Neuron (in vitro differentiated cells): ENCODE results near the gene ZNF80.

Source experiments
- H2AFZ ChIP-seq: one replicate; pipeline ENCODE4 v1.6.1; 2013; ENCODE audit warnings: low read depth, mild to moderate bottlenecking, inconsistent platforms, low read length, moderate library complexity
- H3K27me3 ChIP-seq: one replicate; pipeline ENCODE4 v1.6.1; 2013; ENCODE audit warnings: low read length; ENCODE audit not compliant: insufficient read depth
- H3K36me3 ChIP-seq: one replicate; pipeline ENCODE4 v1.6.1; 2013; ENCODE audit warnings: low read length; ENCODE audit not compliant: insufficient read depth
- H3K4me1 ChIP-seq: one replicate; pipeline ENCODE4 v1.6.1; 2013; ENCODE audit warnings: low read length; ENCODE audit not compliant: insufficient read depth
- H3K4me3 ChIP-seq: 2 replicates; pipeline ENCODE4 v1.5.1; 2013; ENCODE audit warnings: mild to moderate bottlenecking, low read length, moderate library complexity
- H3K9me3 ChIP-seq: one replicate; pipeline ENCODE4 v1.6.1; 2013; ENCODE audit warnings: low read length

Gene ZNF80

DNA sequence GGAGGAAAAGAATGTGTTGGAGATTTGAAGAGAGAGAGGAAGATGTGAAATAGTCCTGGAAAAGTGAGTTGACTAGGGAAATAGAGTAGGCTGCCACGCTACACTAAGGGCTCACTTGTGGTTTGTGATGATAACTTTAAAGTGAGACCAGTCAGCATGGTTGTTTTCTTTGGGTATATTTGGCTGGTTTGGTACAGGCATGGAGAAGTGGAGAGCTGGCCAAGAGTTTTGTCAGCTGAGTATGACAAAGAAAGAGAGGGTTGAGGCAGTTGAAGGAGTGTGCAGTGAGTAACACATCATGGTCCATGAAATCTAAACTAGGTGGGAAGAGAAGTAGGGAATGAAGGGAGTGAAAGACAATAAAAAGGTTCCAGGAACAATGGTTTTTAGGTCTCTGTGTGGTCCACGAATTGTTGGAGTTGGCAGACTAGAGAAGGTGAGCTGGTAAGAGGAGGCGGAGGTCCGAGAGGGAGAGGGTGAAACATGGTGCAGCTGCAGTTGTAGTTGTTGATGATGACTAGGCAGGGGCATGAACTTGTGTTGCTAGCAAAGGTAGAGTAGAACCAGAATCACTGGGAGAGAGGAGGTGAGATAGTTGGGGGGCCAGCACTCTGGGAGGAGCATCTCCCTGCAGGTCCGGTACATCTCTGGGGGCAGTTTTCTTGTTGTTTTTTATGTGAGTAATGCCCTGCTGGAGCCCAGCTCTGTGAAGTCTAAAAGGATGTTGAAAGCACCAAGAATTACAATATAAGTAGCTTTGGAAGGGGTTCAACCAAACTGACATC, 21.0 kb downstream of the ZNF80 start:
- Histone ChIP-seq H3K36me3 (no peaks in the 10 kb centered on the region), H2AFZ (no peak overlapping the region), H3K9me3 (no peaks in the 10 kb centered on the region), H3K4me3 (no peak overlapping the region), H3K4me1 (peaks cover 20% of the 10 kb centered on the region), H3K27me3 (no peaks in the 10 kb centered on the region)

DNA sequence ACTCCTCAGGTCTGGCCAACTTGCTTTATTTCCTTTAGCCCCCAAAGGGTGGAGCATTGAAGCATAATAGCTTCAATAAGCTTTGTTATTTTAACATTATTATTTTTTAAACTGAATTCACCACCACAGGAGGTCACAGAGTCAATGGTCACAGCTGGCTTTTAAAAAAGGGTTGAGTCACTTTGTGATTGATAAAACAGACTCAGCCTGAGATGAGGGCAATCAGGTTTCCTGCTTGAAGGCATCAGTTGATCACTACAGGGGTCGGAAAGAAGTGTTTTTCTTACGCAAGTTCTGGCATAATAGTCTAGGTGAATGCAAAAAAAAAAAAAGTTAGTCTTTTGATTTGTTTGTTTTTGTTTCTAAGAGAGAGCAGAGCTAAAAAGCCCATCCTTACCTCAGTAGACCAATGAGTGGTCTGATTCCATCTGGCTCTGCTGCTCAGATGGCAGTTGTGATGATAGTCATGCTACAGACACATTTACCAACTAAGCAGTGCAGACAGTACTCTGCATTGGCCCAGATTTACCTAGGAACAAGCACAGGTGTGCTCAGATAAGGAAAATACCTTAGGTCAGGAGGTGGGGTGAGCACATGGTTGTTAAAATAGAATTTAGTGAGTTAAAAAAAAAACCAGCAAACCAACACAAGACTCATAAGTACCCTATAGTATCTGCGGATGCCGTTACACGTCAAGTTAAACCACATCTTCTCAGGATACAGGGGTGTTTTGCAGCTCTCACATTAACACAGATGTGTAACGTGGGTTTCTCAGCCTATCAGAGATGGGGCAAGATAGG, 22.6 kb downstream of the ZNF80 start:
- no peaks in the 10 kb centered on the region for H3K9me3 ChIP-seq
- peak overlapping the region; percentile 42 for H3K4me3 ChIP-seq
- H3K4me1 ChIP-seq, result peaks cover 20% of the 10 kb centered on the region
- H3K27me3 ChIP-seq, result no peaks in the 10 kb centered on the region
- H3K36me3 ChIP-seq, result no peaks in the 10 kb centered on the region
- peak overlapping the region; percentile 35 for H2AFZ ChIP-seq

DNA sequence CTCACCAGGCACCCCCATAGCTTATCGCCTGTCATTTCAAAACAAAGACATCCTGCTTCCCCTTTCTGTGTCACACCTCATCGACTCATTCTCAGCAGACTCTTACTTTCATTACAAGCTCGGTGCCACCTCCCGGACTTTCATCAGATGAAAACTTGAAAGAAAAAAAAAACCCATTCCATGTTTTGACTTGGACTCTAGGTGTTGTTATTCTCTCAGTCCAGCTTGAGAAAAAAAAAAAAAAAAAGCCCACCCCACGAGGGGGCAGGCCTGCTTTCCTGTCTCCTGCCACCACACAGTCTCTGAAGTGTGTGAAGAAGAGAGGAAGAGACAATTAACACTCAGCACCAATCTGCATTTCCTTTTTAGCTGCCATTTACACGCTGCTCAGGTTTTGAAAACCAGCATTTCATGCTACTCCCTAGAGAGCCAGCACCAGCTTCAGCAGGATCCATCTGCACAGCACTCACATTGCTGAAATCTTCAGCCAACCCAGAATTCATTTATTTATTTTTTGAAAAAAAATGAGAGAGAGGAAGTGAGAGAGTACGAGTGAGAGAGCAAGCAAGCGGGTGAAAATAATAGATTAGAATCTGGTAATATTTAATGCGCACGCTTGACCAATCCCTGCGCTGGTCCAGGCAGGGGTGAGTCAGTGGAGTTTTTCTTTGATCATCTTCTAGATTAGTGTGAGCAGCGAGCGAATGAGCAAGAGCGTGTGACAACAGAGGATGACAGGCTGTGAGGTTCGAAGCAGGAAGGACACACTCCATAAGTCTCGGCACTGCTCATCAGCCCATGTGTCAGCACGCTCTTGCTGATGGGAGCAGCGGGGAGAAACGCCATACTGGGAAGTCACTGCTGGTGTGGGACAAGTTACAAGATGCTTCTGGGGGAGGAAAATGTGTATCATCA, 23.5 kb downstream of the ZNF80 start:
- H2AFZ ChIP-seq, result peak overlapping the region; percentile 35

GRCh38 chr3:114213292-114213626, 24.1 kb downstream of the ZNF80 start:
- no peaks in the 10 kb centered on the region for H3K9me3 ChIP-seq
- H3K36me3 ChIP-seq, result no peaks in the 10 kb centered on the region
- peak overlapping the region; percentile 35 for H2AFZ ChIP-seq
- H3K4me3 ChIP-seq, result peak overlapping the region; percentile 42
- H3K4me1 ChIP-seq, result peaks cover 20% of the 10 kb centered on the region
- H3K27me3 ChIP-seq, result no peaks in the 10 kb centered on the region

More for the DNA sequence above, 23.5 kb downstream of the ZNF80 start:
- Histone ChIP-seq H3K36me3 (no peaks in the 10 kb centered on the region), H3K4me3 (peak overlapping the region; percentile 42), H3K4me1 (peaks cover 20% of the 10 kb centered on the region), H3K27me3 (no peaks in the 10 kb centered on the region), H3K9me3 (no peaks in the 10 kb centered on the region)

DNA sequence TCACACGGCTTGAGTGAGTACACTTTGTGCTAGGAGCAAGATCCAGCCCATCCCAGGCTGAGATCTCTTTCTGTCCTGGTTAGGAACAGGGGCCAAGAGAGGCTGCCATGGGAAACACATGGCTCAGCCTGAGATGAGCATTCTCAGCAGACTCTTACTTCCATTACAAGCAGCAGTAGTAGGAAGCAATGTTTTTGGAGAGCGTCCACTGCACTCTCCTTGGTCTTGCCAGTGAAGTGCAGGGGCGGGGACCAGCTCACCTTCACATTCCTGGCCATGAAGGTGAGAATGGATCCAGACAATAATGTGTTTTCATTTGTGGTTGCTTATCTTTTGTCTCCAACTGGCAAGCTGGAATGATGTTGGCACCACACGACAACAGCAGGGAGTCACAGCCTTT, 24.7 kb downstream of the ZNF80 start:
- H3K4me3 ChIP-seq, result no peak overlapping the region
- no peaks in the 10 kb centered on the region for H3K27me3 ChIP-seq
- H3K9me3 ChIP-seq, result no peaks in the 10 kb centered on the region
- H3K4me1 ChIP-seq, result peaks cover 20% of the 10 kb centered on the region
- H3K36me3 ChIP-seq, result no peaks in the 10 kb centered on the region
- H2AFZ ChIP-seq, result no peak overlapping the region

DNA sequence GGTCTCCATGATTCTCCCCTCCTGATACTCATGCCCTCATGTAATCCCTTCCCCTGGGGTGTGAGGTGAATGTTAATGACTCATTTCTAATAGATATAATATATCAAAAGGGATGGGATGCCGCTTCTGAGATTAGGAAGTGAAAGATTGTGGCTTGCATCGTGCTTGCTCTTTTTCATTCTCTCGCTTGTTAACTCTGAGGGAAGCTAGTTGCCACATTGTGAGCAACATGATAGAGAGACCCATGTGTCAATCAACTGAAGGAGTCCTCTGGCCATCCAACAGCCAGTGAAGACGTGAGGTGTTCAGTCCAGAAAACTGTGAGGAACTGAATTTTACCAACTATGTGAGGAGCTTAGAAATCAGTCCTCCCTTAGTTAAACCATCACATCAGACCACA, 29.6 kb downstream of the ZNF80 start:
- Histone ChIP-seq H2AFZ (no peak overlapping the region), H3K4me1 (no peaks in the 10 kb centered on the region), H3K9me3 (no peaks in the 10 kb centered on the region), H3K36me3 (no peaks in the 10 kb centered on the region), H3K4me3 (no peak overlapping the region), H3K27me3 (no peaks in the 10 kb centered on the region)

- Histone ChIP-seq H3K27me3 (no peaks in the 10 kb centered on the region), H3K9me3 (no peaks in the 10 kb centered on the region), H3K4me3 (no peak overlapping the region), H3K36me3 (no peaks in the 10 kb centered on the region), H3K4me1 (no peaks in the 10 kb centered on the region), H2AFZ (no peak overlapping the region)
Measured at GRCh38 chr3:114206342-114206741, 31.0 kb downstream of the ZNF80 start.

DNA sequence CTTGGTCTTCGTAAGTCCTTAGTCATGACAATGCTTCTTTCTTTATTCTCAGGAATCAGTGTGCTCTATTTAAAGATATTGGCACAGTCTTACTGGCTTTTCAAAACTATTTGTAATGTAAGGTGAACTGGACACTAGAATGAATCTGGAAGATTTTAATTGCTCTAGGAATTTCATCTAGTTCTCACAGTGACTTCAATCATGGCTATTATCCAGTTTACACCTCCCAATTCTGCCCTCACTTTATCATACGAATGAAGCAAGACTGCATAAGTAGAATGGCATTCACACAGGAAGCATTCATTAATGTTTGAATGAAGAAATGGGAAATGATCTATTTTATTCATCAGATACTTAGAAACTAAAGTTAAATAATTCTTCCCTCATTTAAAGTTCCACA, 31.8 kb downstream of the ZNF80 start:
- Histone ChIP-seq H2AFZ (no peak overlapping the region), H3K4me3 (no peak overlapping the region), H3K9me3 (no peaks in the 10 kb centered on the region), H3K4me1 (no peaks in the 10 kb centered on the region), H3K36me3 (no peaks in the 10 kb centered on the region), H3K27me3 (no peaks in the 10 kb centered on the region)

- Histone ChIP-seq H3K4me1 (no peaks in the 10 kb centered on the region), H3K27me3 (no peaks in the 10 kb centered on the region), H3K9me3 (no peaks in the 10 kb centered on the region), H2AFZ (no peak overlapping the region), H3K4me3 (no peak overlapping the region), H3K36me3 (no peaks in the 10 kb centered on the region)
Measured at GRCh38 chr3:114194750-114195149, 42.6 kb downstream of the ZNF80 start.

DNA sequence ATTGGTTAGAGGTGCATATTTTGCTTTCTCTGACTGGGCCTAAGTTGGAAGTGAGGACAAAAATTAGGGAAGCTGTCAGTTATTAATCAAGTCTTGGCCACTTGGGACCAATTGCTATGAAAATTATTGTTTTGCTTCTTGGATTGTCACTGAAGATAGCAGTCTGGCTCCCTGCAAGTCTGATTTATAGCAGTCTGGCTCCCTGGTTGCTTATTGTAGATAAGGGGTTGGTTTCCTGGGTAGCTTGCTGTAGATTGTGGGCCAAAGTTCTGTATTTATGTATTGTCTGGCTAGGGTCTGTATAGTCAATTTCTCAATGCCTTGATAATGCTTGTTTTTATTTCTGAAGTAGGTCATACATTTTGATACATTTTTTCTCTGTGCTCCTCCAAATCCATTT, 45.2 kb downstream of the ZNF80 start:
- H3K36me3 ChIP-seq, result no peaks in the 10 kb centered on the region
- no peaks in the 10 kb centered on the region for H3K9me3 ChIP-seq
- no peak overlapping the region for H3K4me3 ChIP-seq
- no peaks in the 10 kb centered on the region for H3K27me3 ChIP-seq
- no peaks in the 10 kb centered on the region for H3K4me1 ChIP-seq
- no peak overlapping the region for H2AFZ ChIP-seq

GRCh38 chr3:114186501-114186900, 50.9 kb downstream of the ZNF80 start:
- no peaks in the 10 kb centered on the region for H3K27me3 ChIP-seq
- no peak overlapping the region for H2AFZ ChIP-seq
- H3K4me3 ChIP-seq, result no peak overlapping the region
- H3K4me1 ChIP-seq, result no peaks in the 10 kb centered on the region
- no peaks in the 10 kb centered on the region for H3K36me3 ChIP-seq
- H3K9me3 ChIP-seq, result no peaks in the 10 kb centered on the region
